Measurements from ENCODE around the gene SIRPB1. TPM values are rescaled to one million over a fixed set of nuclear protein-coding genes. Genes with fewer than 3 reads are reported as not detected.

Gene SIRPB1
- total and polyA plus RNA-seq, 10 of the 15 experiments (the other 5 are each of a cell fraction or from before 2014, with no cell fraction given): 3.4 to 33.8 (median 14.1) TPM

DNA sequence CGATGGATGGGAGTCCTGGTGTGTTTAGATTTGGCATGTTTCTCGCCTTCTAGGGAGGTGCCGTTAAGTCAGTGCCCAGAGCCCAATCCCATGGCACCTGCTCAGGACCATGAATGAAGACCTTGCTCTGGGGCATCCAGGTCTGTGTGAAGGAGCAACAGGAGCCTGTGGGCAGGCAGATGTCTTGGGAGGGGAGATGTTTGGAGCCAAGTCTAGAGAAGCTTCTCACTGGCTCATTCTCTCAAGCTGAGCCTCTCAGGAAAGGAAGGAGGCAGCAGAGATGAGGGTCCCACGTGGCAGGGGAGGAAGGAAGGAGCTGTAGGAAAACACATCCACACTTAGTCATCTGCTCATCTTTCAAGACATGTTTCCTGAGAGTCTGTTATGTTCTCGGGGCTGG lies 9.5 kb upstream of the SIRPB1 start (continued):
- TF ChIP-seq FOXM1 (IDR thresholded peaks at IDR 0.05; ENCODE audit: low read depth, low read length): no peak
- TF ChIP-seq HDAC2 (IDR thresholded peaks at IDR 0.05): no peak
- TF ChIP-seq STAT1 (conservative IDR thresholded peaks at IDR 0.05): no peak
- no peak for TF ChIP-seq SREBF1 (IDR thresholded peaks at IDR 0.05; ENCODE audit: low read length)
- no peak for TF ChIP-seq STAT3 (IDR thresholded peaks at IDR 0.05; ENCODE audit: low read depth, low read length)
- TF ChIP-seq ZNF24 (IDR thresholded peaks at IDR 0.05): no peak
- TF ChIP-seq NFYB (IDR thresholded peaks at IDR 0.05; ENCODE audit: insufficient read depth, low read depth, low read length): no peak
- TF ChIP-seq SMAD1 (IDR thresholded peaks at IDR 0.05; ENCODE audit: low read depth, partially characterized antibody): no peak
- TF ChIP-seq RBBP5 (conservative IDR thresholded peaks at IDR 0.05): no peak
- no peak for TF ChIP-seq BCL11A (IDR thresholded peaks at IDR 0.05; ENCODE audit: low read depth, low read length)
- TF ChIP-seq SMAD5 (IDR thresholded peaks at IDR 0.05; ENCODE audit: low read depth): no peak

DNA sequence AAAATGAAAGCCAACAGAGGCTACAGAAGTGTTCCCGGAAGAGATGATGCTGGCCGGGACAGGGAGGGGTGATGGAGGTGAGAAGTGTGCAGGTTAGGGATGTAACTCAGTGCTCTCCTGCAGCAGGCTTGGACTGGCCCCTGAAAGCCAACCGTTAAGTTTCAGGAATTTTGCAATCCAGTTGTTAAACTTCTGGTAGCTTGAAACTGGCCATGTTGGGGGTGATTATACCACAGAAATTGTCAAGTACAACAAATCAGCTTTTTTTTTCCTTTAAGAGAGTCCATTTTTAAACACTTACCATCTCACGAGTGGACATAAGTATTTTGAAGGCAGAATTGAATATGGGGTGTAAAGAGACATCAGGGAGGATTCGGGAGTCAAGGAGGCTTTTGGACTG lies 8.8 kb upstream of the SIRPB1 start:
- no peak for TF ChIP-seq ESRRA (IDR thresholded peaks at IDR 0.05; ENCODE audit: low read length)
- TF ChIP-seq, protein P1, sequence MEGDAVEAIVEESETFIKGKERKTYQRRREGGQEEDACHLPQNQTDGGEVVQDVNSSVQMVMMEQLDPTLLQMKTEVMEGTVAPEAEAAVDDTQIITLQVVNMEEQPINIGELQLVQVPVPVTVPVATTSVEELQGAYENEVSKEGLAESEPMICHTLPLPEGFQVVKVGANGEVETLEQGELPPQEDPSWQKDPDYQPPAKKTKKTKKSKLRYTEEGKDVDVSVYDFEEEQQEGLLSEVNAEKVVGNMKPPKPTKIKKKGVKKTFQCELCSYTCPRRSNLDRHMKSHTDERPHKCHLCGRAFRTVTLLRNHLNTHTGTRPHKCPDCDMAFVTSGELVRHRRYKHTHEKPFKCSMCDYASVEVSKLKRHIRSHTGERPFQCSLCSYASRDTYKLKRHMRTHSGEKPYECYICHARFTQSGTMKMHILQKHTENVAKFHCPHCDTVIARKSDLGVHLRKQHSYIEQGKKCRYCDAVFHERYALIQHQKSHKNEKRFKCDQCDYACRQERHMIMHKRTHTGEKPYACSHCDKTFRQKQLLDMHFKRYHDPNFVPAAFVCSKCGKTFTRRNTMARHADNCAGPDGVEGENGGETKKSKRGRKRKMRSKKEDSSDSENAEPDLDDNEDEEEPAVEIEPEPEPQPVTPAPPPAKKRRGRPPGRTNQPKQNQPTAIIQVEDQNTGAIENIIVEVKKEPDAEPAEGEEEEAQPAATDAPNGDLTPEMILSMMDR (IDR thresholded peaks at IDR 0.05 in 2 of 3, conservative IDR thresholded peaks at IDR 0.05 in 1 of 3; ENCODE audit: control insufficient read depth in 2 of 3, extremely low read depth in 1 of 3, insufficient read depth in 1 of 3, low read depth in 3 of 3, low read length in 3 of 3): no peak
- no peak for TF ChIP-seq ZNF384 (IDR thresholded peaks at IDR 0.05; ENCODE audit: borderline replicate concordance, low read depth, low read length)
- TF ChIP-seq SMARCA5 (IDR thresholded peaks at IDR 0.05): no peak
- TF ChIP-seq, protein P2, sequence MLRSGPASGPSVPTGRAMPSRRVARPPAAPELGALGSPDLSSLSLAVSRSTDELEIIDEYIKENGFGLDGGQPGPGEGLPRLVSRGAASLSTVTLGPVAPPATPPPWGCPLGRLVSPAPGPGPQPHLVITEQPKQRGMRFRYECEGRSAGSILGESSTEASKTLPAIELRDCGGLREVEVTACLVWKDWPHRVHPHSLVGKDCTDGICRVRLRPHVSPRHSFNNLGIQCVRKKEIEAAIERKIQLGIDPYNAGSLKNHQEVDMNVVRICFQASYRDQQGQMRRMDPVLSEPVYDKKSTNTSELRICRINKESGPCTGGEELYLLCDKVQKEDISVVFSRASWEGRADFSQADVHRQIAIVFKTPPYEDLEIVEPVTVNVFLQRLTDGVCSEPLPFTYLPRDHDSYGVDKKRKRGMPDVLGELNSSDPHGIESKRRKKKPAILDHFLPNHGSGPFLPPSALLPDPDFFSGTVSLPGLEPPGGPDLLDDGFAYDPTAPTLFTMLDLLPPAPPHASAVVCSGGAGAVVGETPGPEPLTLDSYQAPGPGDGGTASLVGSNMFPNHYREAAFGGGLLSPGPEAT (IDR thresholded peaks at IDR 0.05; ENCODE audit: low read depth): no peak
- TF ChIP-seq SREBF1 (IDR thresholded peaks at IDR 0.05; ENCODE audit: low read length): no peak
- no peak for TF ChIP-seq CHD4 (IDR thresholded peaks at IDR 0.05)
- TF ChIP-seq RAD21 (IDR thresholded peaks at IDR 0.05; ENCODE audit: insufficient read depth, low read depth, low read length): no peak
- TF ChIP-seq DPF2 (IDR thresholded peaks at IDR 0.05): no peak
- TF ChIP-seq, protein P3, sequence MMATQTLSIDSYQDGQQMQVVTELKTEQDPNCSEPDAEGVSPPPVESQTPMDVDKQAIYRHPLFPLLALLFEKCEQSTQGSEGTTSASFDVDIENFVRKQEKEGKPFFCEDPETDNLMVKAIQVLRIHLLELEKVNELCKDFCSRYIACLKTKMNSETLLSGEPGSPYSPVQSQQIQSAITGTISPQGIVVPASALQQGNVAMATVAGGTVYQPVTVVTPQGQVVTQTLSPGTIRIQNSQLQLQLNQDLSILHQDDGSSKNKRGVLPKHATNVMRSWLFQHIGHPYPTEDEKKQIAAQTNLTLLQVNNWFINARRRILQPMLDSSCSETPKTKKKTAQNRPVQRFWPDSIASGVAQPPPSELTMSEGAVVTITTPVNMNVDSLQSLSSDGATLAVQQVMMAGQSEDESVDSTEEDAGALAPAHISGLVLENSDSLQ (IDR thresholded peaks at IDR 0.05): no peak
- no peak for TF ChIP-seq ZNF24 (IDR thresholded peaks at IDR 0.05)
- TF ChIP-seq RB1 (IDR thresholded peaks at IDR 0.05; ENCODE audit: borderline replicate concordance): no peak
- no peak for TF ChIP-seq MTA2 (IDR thresholded peaks at IDR 0.05; ENCODE audit: low read depth)
- TF ChIP-seq STAT1 (conservative IDR thresholded peaks at IDR 0.05): no peak
- TF ChIP-seq POLR2A (IDR thresholded peaks at IDR 0.05; ENCODE audit: low read depth, low read length): no peak
- intact Hi-C loops (cut with micrococcal nuclease; ENCODE audit: unreplicated experiment) (no loop called here), in situ Hi-C loops (cut with MboI) (no loop called here)
- H3K9me3 ChIP-seq (replicated peaks; ENCODE audit: control insufficient read depth, insufficient read depth, low read length): no peaks in the 10 kb centered on the region
- DNase-seq (ENCODE audit: low read depth, low spot score): no peak
- no peak overlapping the region for H3K27ac ChIP-seq (ENCODE audit: control insufficient read depth, insufficient read depth)
- H2AFZ ChIP-seq (ENCODE audit: control insufficient read depth, low read depth, low read length): no peak overlapping the region
- no TSS peak for BruUV-seq (replicated peaks)
- H3K36me3 ChIP-seq (ENCODE audit: control insufficient read depth in 2 of 2, insufficient read depth in 2 of 2, low read length in 1 of 2): no peaks in the 10 kb centered on the region
- H3K9ac ChIP-seq (ENCODE audit: control insufficient read depth, insufficient read depth, low read length): no peak overlapping the region
- ATAC-seq: no peak
- ChIA-PET CTCF (no interaction called here), RAD21 (ENCODE audit: unreplicated experiment) (no interaction called here), SMC1A (ENCODE audit: uncharacterized antibody, unreplicated experiment) (interaction anchor here (1.0 kb wide), 1 partner anchor 103 kb away, joined by 3 read pairs; no protein-coding TSS in a partner anchor), POLR2A (no interaction called here)
- no peak overlapping the region for H3K4me2 ChIP-seq (ENCODE audit: control insufficient read depth, insufficient read depth)
- WGBS (ENCODE audit: insufficient coverage, insufficient replicate concordance, low lambda C conversion rate, missing lambda C conversion rate): 23% methylated on average over 5 of the region's 5 CpGs
- no peaks in the 10 kb centered on the region; the same call in 1 of the 2 replicates for H3K79me2 ChIP-seq (ENCODE audit: control insufficient read depth, insufficient read depth, low read length)
- no peak for FAIRE-seq
- peaks cover 17% of the 10 kb centered on the region for H3K4me1 ChIP-seq (ENCODE audit: control insufficient read depth, insufficient read depth, low read length)
- no peak overlapping the region for H3K4me3 ChIP-seq
- H4K20me1 ChIP-seq (ENCODE audit: control insufficient read depth, insufficient read depth): no peaks in the 10 kb centered on the region
- no peaks in the 10 kb centered on the region for H3K27me3 ChIP-seq (replicated peaks in 1 of 2; ENCODE audit: control insufficient read depth in 2 of 2, insufficient read depth in 2 of 2, low read length in 1 of 2)
